Inflammatory macrophage treated with lipopolysaccharide for 4 hours (primary cell): Measurements from ENCODE around the gene ASB14.

Source experiments
- DNase-seq: peaks from one replicate; pipeline ENCODE4 v3.0.0-alpha.2; 2020

The ASB14 gene

DNA sequence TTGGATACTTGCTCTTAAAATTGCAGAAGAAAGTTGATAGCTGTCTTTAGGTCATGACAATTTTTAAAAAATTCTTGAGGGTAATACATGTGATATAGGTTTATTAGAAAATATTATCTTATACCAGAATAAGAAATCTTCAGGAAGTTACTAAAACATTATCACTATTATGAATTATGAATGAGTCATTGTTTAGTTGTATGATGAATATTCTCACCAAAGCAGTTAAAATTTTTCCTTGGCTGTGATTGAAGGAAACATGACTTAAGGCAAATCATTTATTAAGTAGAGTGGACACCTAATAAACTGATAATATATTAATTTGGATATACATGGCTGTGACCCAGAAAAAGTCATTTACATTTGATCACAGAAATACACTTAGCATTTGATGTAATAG is 34.8 kb downstream of the ASB14 start:
- DNase-seq = no peak

DNA sequence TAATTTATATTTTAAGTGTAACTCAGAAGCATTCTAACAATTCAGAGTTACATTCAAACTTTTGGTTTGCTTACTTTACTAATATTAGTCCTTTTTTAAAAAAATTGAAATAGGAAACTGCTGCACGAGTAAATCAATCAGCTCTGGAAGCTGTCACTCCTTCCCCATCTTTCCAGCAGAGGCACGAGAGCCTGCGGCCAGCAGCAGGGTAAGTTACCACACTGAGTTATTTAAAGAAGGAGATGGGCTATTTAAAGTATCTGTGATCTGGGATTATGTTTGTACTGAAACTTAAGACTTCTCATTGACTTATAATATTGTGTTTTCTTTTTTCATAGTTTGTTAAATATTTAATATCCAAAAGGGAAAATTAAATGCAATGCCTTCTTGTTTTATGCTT is 35.6 kb downstream of the ASB14 start:
- no peak for DNase-seq

DNA sequence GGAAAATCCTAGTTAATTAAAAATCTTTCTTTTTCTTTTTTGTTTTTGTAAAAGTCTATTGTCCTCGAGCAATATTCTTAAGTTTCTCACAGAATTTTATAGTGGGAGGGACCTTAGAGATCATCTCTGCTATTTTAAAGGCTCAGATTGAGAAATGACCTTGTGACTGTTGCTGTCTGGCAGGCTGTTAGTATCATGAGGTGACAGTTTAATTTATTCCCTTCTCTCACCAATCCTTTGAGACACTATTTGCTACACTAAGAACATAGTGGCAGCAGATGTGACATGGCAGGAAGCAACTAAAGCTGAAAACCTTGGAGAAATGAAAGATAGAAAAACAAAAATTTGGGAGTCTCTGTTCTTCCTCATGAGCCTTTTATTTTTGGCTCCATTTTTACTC is 40.1 kb downstream of the ASB14 start:
- peak; percentile 43 for DNase-seq

DNA sequence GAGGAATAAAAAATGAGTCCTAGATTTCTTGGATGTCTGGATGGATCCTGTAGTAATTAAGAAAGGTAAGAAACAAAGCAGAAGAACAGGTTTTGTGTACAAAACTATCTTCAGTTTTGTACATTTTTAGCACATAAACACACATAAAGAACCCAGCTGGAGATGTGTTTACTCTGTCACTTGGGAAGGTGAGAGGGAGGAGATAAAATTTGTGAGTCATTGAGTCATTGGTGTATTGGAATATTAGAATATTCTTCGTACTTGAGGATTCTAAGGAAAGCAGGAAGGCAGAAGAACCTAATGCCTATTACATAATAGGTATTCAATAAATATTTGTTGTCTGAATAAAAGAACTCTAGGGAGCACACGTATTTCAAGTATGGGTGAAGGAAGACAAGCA is 47.5 kb downstream of the ASB14 start:
- DNase-seq = no peak

DNA sequence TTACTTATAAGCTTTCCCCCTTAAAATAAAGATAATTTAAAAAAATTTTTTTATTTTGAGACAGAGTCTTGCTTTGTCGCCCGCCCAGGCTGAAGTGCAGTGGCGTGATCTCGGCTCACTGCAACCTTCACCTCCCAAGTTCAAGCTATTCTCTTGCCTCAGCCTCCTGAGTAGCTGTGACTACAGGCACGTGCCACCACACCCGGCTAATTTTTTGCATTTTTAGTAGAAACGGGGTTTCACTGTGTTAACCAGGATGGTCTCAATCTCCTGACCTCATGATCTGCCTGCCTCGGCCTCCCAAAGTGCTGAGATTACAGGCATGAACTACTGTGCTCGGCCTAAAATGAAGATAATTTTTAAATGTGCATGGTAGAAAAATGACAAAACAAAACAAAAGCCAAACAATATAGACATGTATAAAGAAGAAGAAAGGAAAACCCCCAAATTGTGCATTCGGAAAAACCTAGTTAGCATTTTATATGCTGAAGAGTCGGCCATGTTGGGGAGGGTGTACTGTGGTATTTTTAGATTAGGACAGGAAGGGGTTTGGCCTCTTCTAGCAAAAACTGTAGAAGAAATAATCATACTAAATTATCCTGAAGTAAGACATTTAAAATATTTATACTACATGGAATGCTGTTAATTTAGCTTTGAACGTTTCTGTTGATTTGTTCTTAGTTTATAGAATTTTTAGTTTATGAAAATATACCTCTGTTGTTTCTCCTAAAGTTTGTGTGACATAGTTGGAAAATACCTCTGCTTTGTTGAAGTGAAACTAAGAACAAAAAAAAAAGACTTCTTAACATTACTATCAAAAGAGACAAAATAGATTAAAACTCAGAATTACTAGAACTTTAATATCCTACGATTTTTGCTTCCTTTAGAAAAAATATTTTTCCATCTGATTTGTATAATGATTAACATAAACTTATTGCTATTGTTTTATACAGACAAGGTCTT is 57.6 kb downstream of the ASB14 start:
- no peak for DNase-seq

DNA sequence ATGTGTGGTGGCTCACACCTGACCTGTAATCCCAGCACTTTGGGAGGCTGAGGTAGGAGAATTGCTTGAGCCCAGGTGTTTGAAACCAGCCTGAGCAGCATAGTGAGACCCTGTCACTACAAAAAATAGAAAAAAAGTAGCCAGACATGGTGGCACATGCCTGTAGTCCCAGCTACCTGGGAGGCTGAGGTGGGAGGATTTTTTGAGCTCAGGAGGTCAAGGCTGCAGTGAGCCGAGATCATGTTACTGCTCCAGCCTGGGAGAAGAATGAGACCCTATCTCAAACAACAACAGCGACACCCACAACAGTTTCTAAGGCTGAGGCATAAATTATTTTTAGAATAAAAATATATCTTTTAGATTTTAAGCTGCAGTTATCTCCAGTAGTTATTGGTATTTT is 58.7 kb downstream of the ASB14 start:
- no peak for DNase-seq

DNA sequence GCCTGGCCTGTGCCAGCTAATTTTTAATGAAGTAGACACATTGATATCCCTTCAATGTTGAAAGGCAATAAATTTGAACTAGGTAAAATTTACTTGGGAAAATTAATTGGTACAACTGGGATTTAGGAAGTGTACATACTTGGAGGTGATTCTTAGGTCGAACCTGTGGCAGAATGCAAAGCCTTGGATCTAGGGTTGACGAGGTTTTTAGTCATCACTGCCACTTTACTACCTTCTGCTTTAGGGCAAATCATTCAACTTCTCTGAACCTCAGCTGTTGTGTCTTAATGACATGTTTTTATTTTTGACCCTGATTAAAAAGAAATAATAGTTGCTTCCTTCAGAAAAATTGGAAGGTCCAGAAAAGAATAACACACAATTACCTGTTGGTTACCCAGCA is 62.5 kb downstream of the ASB14 start:
- no peak for DNase-seq

DNA sequence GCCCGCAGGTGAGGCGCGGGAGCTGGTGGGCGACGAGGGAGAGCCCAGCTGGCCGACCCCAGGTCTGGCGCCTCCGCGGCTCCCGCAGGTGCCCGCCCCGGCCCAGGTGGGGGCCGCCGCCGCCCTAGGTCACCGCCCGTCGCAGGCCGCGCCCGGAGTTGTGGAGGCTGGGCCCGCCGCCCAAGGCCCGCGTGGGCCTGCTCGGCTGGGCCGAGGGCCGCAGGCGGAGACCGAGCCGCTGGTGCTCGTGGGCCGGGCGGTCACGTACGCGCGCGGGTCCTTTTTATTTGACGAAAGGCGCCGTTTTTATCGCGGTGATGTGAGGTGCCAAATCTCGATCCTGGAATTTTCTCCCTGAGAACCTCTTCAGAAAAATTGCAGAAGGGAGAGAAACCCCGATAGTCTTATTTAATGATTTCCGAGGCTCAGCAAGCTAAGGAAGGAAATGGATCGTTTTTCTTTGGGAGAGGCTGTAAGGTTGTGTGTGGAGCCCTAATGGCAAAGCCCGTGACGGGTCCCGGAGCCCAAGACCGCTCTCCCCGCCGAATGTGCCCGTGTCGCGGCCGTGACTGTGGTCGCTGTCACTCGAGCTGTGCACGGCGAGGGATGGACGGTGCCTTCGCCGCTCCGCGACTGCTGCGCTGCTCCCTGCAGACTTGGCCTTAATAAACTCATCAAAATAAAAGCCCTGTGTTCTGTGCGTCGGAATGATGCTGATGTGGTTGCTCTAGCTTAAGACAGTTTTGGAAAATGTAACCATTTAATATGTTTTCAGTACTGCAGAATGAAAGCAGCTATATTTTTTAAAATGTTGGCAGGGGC is 64.3 kb downstream of the ASB14 start:
- DNase-seq = peak; percentile 26

DNA sequence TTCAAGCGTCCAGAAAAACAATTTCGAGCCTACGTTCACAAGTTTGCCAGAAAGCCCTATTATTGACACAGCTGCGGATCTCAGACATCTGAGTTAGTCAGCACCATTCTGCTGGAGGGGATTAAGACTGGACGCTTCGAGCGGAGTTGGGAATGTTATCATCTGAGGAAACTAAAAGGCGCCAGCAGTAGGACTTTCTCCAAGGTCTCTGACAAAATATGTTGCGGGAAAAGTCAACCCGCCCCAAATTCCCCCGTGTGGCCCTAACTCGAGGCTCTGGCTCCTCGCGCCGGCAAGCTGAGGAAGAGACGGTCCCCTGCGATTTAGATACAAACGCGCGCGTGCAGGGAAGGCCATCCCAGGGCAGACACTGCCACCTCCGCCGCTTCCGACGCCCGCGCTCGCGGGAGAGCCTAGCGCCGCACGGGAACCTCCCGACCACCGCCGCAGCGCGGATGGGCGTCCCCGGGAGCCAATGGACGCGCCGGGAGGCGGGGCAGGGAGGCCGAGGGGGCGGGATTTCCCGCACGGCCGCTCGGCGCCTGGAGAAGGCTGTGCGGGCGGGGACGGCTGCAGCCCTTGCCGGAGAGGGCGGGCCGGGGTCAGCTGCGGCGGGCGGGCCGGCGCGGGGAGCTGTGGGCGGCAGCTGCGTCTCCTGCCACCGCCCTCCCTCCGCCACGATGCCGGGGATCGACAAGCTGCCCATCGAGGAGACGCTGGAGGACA is 65.1 kb downstream of the ASB14 start, which contains the start of gene APPL1:
Gene APPL1, plus strand, starts transcription at position 526 of the 726 bp plus-strand sequence. Its CDS starts 155 bp downstream, at position 681.
- peak; percentile 93 for DNase-seq

DNA sequence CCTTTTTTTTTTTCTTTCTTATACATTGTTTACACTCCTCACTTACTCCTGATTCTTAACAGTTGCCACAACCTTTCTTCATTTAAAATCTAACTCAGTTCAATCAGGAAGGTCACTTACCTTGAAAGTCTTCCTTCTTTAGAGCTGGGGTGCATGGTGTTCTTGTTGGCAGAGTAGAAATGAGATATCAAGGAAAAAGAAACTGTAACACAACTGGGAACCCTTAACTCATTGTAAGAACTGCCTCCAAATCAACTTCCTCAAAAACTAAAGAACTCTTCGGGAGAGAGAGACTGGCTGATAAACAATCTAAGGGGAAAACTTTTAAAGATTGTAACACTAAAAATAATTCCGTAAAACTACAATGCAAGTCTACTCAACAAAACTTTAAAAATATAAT is 66.3 kb downstream of the ASB14 start:
- DNase-seq = peak; percentile 71

DNA sequence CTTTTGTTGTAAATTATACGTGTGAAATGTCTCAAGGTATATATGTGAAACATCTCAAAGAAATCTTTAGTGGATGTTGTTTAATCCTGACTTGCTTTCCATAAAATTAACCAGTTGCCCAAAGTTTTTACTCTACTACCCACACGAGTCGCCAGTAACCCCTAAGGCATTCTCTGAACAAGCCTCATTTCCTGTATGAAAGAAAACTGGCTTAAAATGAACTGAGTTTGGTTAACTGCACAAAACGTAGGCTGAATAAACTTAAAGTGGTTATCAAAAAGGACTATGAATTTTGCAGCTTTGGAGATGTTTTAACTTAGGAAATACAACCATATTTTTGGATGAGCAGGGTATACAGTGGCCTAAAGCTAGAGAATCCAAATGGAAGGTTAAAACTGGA is 67.6 kb downstream of the ASB14 start:
- no peak for DNase-seq

DNA sequence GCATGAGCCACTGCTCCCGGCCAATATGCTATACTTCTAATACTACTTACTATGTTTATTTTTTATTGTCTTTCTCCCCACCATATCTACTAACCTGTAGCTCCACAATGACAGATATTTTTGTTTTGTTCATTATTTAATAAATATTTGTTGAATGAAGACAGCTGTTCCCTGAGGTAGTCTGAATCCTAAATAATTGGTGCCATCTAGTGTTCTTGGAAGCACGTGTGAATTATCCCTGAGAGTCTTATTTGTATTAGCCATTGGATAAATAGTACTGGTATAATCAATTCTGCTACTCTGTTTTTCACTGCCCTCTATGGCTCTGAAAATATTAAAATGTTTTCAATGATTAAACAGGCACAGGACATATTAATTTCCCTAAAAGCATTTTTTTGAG is 70.6 kb downstream of the ASB14 start:
- no peak for DNase-seq
